ENCODE results near the gene TNFRSF19. TPM values are rescaled to one million over a fixed set of nuclear protein-coding genes. Genes with fewer than 3 reads are reported as not detected.

The TNFRSF19 gene
- total and polyA plus RNA-seq, 10 donors: 1.0 to 12.2 (median 3.8) TPM

- WGBS, 5 donors: 82 to 94% (median 93%) methylated on average over 9 of the region's 9 CpGs
- Histone ChIP-seq H3K27ac (peak overlapping the region in 2 of 8 donors; percentile 40 to 56), H3K9me3 (peaks cover 0 to 12% (median 0%) of the 10 kb centered on the region in 8 donors), H3K36me3 (no peaks in the 10 kb centered on the region), H3K27me3 (replicated peaks in 1 of 7) (no peaks in the 10 kb centered on the region), H3K4me3 (no peak overlapping the region), H3K4me1 (peaks cover 0 to 5% (median 0%) of the 10 kb centered on the region in 6 donors)
- no peak for TF ChIP-seq POLR2A (IDR thresholded peaks at IDR 0.05)
- TF ChIP-seq CTCF (IDR thresholded peaks at IDR 0.05 in 8 of 11, conservative IDR thresholded peaks at IDR 0.05 in 3 of 11): no peak
- TF ChIP-seq POLR2AphosphoS5 (IDR thresholded peaks at IDR 0.05): no peak
- DNase-seq: no peak
- intact Hi-C loops (cut with DNase I; ENCODE audit: low total_unique reads): no loop called here
These were observed 90.0 kb downstream of the TNFRSF19 start for GRCh38 chr13:23660249-23660648.

GRCh38 chr13:23666582-23666981, 96.4 kb downstream of the TNFRSF19 start:
- Histone ChIP-seq H3K4me3 (no peak overlapping the region), H3K36me3 (peaks cover 0 to 8% (median 0%) of the 10 kb centered on the region in 6 donors), H3K27ac (no peak overlapping the region), H3K9me3 (peaks cover 0 to 6% (median 0%) of the 10 kb centered on the region in 8 donors), H3K4me1 (no peaks in the 10 kb centered on the region), H3K27me3 (replicated peaks in 1 of 7) (no peaks in the 10 kb centered on the region)
- TF ChIP-seq POLR2AphosphoS5 (IDR thresholded peaks at IDR 0.05): no peak
- WGBS, 5 donors: 87 to 92% (median 89%) methylated on average over 8 of the region's 8 CpGs
- DNase-seq: no peak
- intact Hi-C loops (cut with DNase I; ENCODE audit: low total_unique reads): no loop called here

- intact Hi-C loops (cut with DNase I; ENCODE audit: low total_unique reads): no loop called here
- no peak for TF ChIP-seq CTCF (IDR thresholded peaks at IDR 0.05 in 8 of 11, conservative IDR thresholded peaks at IDR 0.05 in 3 of 11)
- no peak for TF ChIP-seq POLR2AphosphoS5 (IDR thresholded peaks at IDR 0.05)
- TF ChIP-seq POLR2A (IDR thresholded peaks at IDR 0.05): no peak
- no peak overlapping the region for H3K4me3 ChIP-seq
- H3K36me3 ChIP-seq: peaks cover 0 to 8% (median 0%) of the 10 kb centered on the region in 6 donors
- H3K4me1 ChIP-seq: no peaks in the 10 kb centered on the region
- no peak overlapping the region for H3K27ac ChIP-seq
- WGBS, 5 donors: 89 to 98% (median 92%) methylated on average over 6 of the region's 6 CpGs
- no peaks in the 10 kb centered on the region for H3K9me3 ChIP-seq
- no peaks in the 10 kb centered on the region for H3K27me3 ChIP-seq (replicated peaks in 1 of 7)
- DNase-seq: no peak
These were observed 97.5 kb downstream of the TNFRSF19 start for GRCh38 chr13:23667750-23668149.

- Histone ChIP-seq H3K27me3 (replicated peaks in 1 of 7) (no peaks in the 10 kb centered on the region), H3K36me3 (peaks cover 0 to 8% (median 0%) of the 10 kb centered on the region in 6 donors), H3K9me3 (no peaks in the 10 kb centered on the region), H3K4me1 (no peaks in the 10 kb centered on the region), H3K27ac (no peak overlapping the region), H3K4me3 (no peak overlapping the region)
- TF ChIP-seq POLR2AphosphoS5 (IDR thresholded peaks at IDR 0.05) (no peak), POLR2A (IDR thresholded peaks at IDR 0.05) (no peak), CTCF (IDR thresholded peaks at IDR 0.05 in 8 of 11, conservative IDR thresholded peaks at IDR 0.05 in 3 of 11) (no peak)
- 91 to 94% (median 93%) methylated on average over 9 of the region's 9 CpGs for WGBS, 5 donors
- intact Hi-C loops (cut with DNase I; ENCODE audit: low total_unique reads): no loop called here
- no peak for DNase-seq
These were observed 98.3 kb downstream of the TNFRSF19 start for GRCh38 chr13:23668562-23668961.

DNA sequence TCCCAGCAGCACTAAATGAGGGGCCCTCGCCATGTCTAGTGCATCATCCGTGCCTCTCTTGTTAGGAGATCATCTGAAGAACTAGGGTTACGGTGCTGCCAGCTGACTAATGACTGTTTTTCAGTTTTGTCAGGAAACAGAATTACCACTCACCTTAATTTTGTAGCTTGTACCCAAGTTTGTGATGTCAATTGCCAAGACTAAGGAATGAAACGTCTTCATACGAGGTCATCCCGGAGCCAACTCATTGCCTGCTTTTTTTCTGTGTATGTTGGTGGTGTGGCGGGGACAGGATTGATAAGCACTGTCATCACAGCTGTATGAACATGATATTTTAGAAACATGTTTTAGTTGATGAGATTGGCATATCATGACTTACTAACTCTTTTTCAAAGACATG, 100.6 kb downstream of the TNFRSF19 start:
- H3K4me1 ChIP-seq: no peaks in the 10 kb centered on the region
- TF ChIP-seq CTCF (IDR thresholded peaks at IDR 0.05 in 8 of 11, conservative IDR thresholded peaks at IDR 0.05 in 3 of 11) (no peak), POLR2AphosphoS5 (IDR thresholded peaks at IDR 0.05) (no peak), POLR2A (IDR thresholded peaks at IDR 0.05) (no peak)
- DNase-seq: no peak
- H3K4me3 ChIP-seq: no peak overlapping the region
- no peaks in the 10 kb centered on the region for H3K27me3 ChIP-seq (replicated peaks in 1 of 7)
- peaks cover 0 to 8% (median 0%) of the 10 kb centered on the region in 6 donors for H3K36me3 ChIP-seq
- H3K27ac ChIP-seq: no peak overlapping the region
- intact Hi-C loops (cut with DNase I; ENCODE audit: low total_unique reads): no loop called here
- 80 to 91% (median 85%) methylated on average over 7 of the region's 7 CpGs for WGBS, 5 donors
- no peaks in the 10 kb centered on the region for H3K9me3 ChIP-seq

Data from spleen (tissue), 11 donors.